Cortex of kidney (tissue), 1 donor: Measurements from ENCODE around the gene PRM2.

ENCODE experiments used
- DNase-seq: peaks from one replicate; lab custom pipeline; 2025; lab: John Stamatoyannopoulos, UW

The PRM2 gene

DNA sequence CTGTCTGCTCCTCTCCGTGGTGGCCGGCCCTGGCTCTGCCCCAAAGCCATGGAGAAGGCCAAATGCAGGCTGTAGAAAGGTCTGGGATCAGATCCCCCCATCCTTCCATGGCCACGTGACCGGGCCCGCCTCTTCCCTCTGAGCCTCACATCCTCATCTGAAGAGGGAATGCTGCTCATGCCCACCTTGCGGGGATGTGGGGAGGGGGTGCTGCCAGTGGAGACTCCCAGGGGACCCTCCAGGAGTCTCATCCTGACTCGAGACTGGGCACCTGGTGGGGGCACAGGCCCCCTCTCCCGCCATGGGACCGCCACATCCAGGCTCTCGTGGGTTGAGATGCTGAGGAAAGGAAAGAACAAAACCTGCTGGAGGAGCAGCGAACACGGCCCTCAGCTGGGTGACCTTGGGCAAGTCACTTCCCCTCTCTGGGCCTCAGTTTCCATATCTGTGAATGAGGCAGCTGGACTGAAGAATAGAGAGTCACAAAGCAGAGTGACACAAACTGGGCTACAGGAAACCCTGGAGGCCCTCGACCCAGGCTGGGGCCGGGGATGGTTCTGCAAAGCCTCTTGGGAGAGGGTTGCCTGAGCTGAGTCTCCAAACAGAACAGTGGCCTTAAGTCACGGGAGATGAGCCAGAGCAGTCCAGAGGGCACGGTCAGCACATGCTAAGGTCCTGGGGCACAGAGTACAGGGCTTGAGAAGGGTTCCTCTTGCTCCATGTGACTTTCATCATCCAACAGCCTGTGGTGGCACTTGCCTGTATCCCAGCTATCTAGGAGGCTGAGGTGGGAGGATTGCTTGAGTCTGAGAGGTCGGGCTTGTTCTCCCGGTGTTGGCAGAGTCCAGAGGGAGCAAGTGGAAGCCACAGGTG lies 50.4 kb downstream of the PRM2 start:
- no peak for DNase-seq
